Measurements from ENCODE around the gene BCS1L.
"Not testable (repeated sequence)": the region's sequence is repeated elsewhere in the genome, so short reads cannot be mapped to it uniquely, and the experiment has no call there.

Gene BCS1L

DNA sequence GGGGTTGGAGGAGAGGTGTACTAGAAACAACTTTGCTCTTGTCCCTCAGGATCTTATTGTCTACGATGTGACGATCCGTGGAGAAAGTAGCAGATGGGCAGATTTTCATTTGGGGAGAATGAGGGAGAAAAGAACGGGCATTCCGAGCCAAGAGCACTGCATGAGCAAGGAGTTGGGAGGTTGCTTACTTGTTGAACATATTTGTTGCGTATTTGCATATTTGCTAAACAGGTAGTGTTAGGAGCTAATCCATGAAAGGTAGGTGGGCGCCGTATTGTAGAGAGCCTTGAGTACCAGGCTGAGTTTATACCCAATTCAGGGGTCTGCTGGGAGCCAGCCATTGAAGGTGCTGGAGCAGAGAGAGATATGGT is 490 bp downstream of the BCS1L start:
- in situ Hi-C loops (cut with MboI; ENCODE audit: low sequenced_read_pairs), result no loop called here

DNA sequence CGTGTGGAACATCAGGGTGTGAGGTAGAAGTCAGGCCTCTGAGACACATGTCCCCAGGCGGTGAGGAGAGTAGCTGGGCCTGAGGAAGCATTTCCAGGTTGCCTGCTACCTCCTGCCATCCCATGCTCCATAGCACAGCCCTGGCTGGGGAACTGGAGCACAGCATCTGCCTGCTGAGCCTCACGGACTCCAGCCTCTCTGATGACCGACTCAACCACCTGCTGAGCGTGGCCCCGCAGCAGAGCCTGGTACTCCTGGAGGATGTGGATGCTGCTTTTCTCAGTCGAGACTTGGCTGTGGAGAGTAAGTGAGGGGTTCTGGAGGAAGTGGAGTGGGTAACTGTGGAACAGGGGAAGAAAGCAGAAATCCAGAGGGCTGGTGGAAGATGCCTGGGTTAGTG is 2.9 kb downstream of the BCS1L start:
- in situ Hi-C loops (cut with MboI; ENCODE audit: low sequenced_read_pairs), result no loop called here

DNA sequence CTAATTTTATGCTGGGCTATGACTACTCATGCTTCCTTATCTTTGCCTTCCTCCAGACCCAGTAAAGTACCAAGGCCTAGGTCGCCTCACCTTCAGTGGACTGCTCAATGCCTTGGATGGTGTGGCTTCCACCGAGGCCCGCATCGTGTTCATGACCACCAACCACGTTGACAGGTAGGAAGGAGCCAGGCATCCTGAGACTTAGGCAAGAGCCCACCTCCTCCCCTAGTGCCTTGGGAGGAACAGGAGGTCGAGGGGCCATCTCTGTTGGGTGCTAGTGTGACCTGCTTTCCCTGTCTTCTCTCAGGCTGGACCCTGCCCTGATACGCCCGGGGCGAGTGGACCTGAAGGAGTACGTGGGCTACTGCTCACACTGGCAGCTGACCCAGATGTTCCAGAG is 3.3 kb downstream of the BCS1L start:
- in situ Hi-C loops (cut with MboI; ENCODE audit: low sequenced_read_pairs), result no loop called here

DNA sequence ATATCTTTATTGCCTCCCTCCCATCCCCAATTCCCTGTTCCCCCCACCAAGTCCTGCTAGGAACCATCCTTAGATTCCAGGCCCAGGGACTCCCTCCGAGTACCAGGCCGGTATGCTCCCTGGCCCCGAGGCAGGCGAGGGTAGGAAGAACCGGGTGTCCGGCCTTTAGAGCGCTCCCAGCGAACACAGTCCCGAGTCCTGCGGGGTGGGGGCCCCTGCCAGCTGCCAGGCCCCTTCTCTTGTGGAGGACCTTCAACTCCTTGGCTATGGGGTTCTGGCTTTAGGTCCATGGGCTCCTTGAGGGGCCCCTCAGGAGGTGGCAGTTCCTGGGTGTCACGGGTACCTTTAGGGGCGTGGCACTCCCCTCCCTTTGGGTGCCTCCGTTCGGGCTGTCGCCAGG is 4.4 kb downstream of the BCS1L start:
- in situ Hi-C loops (cut with MboI; ENCODE audit: low sequenced_read_pairs), result no loop called here

DNA sequence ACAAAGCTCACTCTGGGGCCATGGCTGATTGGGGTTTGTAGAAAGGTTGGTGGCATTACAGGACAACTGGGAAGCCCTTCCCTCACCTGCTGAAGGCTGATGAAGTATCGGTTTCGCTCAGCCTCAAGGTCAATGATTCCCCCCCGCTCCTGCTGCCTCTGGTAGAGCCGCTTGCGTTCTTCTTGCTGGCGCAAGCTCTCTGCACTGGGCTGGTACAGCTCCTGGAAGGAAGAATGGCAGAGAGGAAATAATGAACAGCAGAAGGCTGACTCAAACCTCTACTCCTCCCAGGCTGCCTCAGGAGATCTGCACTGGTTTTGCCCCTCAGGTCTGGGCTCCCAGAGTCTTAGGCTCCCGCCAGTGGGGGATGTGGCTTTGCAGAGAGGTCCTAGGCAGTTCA is 5.2 kb downstream of the BCS1L start:
- in situ Hi-C loops (cut with MboI; ENCODE audit: low sequenced_read_pairs), result no loop called here

DNA sequence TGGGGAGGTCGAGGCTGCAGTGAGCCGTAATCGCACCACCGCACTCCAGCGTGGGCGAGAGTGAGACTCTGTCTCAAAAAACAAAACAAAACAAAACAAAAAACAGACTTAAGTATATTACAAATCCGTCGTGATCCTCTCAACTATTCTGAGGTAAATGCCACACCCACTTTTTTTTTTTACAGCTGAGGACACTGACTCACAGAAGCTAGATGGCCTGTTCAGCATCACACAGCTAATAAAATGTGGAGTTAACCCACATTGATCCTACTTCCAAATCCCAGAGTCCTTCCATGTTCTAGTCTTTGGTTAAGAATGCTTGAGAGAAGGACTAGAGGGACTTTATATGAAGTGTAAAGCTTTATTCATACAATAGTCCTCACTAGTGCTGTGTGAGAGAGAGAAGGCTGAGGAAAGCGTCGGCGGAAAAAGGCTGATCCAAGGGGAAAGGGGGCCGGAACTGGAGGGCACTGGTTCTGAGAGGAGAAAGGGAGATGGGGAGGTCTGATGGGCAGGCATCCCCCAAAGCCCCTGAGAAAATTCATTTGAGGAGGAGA is 11.7 kb downstream of the BCS1L start:
- in situ Hi-C loops (cut with MboI; ENCODE audit: low sequenced_read_pairs), result no loop called here

DNA sequence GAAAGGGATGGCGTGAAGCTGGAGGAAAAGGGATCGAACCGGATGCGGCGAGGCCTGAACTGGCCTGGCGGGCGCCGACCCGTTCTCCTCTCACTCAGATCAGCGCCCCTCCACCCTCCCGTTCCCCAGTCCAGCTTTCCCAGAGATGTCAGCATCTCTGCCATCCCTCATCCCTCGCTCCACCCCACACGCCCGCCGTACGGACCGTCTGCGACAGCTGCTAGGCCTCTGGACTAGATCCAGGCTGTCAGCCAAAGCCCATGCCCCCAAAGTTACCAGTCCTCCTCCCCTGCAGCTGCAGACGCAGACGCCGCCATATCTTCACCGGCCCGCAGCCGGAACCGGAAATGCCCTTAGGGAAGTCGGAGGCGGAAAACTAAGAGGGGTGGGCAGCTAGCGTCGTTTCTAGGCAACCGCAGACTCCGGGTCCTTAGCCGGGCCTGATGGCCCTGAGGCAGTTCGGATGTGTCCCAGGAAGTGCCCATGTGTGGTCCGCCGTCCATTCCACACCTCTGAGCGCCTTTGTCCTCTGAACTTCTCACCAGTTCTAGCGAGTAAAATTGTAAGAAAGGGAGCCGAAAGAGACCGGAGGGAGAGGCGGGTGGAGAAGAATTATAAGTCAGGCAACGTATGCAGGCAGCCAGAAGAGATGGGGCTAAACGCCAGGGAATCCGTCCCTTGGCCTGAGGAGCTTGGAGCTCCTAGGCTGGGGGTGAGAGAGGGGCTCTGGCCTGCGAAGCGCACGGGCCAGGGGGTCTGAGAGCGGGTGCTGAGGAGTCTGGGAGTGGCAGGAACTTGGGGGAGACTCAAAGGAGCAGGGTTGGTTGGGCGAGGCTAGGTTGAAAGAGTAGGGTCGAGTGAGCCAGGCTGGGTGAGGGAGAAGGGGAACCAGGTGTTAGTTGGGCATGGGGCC is 12.4 kb downstream of the BCS1L start, which contains the start of the genes RNF25 and STK36:
RNF25 (minus strand) TSS at position 349 of the 913 bp plus-strand sequence; CDS start at position 317, 32 bp downstream.
STK36 (plus strand) TSS at position 433 of the 913 bp plus-strand sequence. CDS start 744 bp downstream, outside the sequence.
- in situ Hi-C loops (cut with MboI; ENCODE audit: low sequenced_read_pairs), result no loop called here

DNA sequence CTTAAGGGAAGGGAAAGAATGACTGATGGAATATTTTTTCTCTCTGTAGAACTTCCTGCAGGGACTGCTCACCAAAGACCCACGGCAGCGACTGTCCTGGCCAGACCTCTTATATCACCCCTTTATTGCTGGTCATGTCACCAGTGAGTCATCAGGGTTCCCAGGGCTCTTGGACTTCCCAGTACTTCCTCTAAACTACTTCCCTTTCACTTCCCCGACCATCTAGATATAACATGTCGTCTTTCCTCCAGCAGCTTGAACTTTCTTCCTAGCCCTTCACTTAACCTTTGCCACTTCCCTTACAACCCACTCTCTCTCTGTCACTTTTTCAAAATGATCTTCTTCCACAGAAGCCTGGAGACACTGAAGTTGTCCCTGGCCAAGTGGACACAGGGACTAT is 19.6 kb downstream of the BCS1L start:
- in situ Hi-C loops (cut with MboI; ENCODE audit: low sequenced_read_pairs), result no loop called here

DNA sequence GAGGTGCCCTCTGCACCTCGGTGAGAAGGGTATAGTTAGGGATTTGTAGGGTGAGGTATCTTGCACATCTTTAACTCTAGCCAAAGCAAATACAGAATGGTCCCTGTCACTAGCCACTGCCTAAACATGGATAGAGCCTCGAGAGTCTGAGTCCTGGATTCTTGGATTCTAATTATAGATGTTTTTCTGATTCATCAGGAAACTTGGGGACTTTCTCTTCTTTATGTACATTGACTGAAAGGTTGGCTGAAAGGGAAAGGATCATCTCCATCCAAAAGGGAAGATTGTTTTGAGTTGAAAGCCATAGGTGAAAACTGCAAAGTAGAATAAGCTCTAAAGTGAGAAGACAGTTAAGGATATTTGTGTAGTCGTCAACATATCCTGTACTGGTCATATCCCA is 20.6 kb downstream of the BCS1L start:
- in situ Hi-C loops (cut with MboI; ENCODE audit: low sequenced_read_pairs), result no loop called here

DNA sequence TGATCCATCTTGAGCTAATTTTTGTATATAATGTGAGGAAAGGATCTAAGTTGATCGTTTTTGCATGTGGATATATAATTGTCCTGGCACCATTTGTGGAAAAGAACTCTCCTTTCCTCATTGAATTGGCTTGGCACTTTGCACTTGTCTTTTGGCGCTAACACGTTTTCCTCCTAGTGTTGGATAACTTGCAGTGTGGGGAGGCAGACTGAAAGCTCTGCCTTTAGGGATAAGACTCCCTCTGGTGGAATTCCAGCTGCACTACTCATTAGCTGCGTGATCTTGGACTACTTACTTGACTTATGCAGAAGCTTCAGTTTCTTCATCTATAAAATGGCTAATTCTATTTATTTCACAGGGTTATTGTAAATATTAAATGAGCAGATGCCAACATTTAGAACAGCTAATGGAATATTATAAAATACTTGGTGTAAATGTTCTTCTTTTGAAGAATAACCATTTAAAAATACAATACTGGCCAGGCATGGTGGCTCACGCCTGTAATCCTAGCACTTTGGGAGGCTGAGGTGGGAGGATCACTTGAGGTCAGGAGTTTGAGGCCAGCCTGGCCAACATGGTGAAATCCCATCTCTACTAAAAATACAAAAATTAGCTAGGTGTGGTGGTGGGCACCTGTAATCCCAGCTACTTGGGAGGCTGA is 28.0 kb downstream of the BCS1L start:
- in situ Hi-C loops (cut with MboI; ENCODE audit: low sequenced_read_pairs), result not testable (repeated sequence)

DNA sequence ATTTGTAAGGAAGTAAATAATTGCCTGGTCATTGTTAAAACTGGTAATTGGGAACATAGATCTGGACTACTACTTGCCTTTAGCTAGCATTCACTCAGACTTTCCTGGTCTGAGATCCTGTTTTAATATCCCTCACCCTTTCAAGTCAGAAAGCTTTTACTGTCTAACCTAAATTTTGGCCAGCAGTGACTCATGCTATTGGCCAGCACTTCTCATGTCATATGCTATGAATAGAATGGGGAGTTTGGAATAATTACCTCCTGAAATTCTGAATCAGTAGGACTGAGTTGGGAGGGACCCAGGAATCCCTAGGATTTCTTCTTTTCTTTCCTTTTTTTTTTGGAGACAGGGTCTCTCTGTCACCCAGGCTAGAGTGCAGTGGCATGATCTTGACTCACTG is 31.8 kb downstream of the BCS1L start:
- in situ Hi-C loops (cut with MboI; ENCODE audit: low sequenced_read_pairs), result no loop called here

DNA sequence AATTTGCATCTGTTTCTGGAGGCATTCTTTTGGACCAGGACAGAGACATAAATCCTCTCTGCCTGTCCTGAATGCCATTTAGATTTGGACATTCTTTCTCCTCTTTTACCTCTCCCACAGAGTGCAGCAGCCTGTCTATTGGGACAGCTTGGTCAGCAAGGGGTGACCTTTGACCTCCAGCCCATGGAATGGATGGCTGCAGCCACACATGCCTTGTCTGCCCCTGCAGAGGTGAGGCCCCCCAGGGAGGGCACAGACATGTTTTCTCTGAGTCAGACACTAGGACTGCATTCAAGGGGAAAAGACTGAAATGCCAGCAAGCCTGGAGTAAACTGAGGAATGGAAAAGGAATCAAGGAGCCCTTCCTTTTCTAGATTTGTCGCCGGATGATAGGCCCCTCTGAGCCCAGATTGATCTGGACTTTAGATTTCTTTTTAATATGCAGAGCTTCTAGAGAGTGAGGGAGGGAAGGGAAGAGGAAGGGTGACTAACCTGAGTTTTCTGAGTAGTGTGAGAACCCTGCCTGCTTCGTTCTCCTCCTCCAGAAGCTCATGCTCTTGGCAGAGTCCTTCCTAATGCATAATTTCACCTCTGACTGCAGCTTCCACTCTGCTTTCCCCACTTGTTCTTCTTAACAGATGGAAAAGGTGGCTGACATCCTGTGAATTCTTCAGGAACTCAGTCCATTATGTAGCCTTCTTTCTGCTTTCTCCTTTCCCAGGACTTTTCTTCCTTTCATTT is 35.1 kb downstream of the BCS1L start:
- in situ Hi-C loops (cut with MboI; ENCODE audit: low sequenced_read_pairs), result no loop called here

DNA sequence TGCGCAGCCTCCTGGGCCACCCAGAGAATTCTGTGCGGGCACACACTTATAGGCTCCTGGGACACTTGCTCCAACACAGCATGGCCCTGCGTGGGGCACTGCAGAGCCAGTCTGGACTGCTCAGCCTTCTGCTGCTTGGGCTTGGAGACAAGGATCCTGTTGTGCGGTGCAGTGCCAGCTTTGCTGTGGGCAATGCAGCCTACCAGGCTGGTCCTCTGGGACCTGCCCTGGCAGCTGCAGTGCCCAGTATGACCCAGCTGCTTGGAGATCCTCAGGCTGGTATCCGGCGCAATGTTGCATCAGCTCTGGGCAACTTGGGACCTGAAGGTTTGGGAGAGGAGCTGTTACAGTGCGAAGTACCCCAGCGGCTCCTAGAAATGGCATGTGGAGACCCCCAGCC is 39.4 kb downstream of the BCS1L start:
- in situ Hi-C loops (cut with MboI; ENCODE audit: low sequenced_read_pairs), result no loop called here

DNA sequence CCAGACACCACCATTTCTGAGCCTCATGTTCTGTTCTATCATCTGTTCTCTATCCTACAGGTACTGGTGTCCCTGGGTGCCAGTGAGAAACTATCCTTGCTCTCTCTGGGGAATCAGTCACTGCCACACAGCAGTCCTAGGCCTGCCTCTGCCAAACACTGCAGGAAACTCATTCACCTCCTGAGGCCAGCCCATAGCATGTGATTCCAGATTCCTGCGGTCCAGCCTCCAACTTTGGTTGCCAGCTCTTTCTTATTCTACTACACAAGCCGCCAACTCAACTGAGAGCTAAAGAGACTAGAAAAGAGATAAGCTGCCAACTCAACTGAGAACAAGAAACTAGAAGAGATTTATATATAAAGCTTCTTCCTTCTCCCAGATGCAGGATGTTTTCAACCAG is 42.3 kb downstream of the BCS1L start:
- in situ Hi-C loops (cut with MboI; ENCODE audit: low sequenced_read_pairs), result no loop called here

DNA sequence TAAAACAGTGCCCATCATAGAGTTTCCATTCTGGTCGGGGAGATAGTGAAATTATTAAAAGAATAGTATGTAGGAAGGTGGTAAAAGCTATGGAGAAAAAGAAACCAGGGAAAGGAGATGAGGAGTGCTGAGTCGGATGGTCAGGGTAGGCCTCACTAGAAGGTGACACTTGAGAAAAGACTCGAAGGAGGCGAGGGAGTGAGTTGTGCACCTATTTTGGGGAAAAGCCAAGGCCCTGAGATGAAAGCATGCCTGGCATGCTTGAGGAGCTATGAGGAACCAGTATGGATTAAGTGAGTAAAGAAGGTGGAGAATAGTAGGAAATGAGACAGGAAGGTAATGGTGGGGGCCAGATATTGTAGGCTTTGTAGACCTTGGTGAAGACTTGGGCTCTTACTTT is 43.9 kb downstream of the BCS1L start:
- in situ Hi-C loops (cut with MboI; ENCODE audit: low sequenced_read_pairs), result no loop called here

DNA sequence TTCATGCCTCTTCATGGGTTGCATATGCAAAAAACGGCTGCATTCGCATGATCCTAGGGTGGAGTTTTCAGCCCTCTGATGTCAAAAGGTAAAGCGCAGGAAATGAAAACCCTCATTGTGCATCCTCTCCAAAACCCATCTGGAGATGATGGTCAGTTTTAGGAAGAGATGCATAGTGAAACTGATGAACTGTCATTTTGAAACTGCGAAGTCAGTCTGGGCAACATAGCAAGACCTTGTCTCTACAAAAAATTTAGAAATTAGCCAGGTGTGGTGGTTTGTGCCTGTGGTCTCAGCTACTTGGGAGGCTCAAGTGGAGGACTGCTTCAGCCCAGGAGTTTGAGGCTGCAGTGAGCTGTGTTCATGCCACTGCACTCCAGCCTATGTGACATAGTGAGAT is 48.6 kb downstream of the BCS1L start:
- in situ Hi-C loops (cut with MboI; ENCODE audit: low sequenced_read_pairs), result no loop called here

DNA sequence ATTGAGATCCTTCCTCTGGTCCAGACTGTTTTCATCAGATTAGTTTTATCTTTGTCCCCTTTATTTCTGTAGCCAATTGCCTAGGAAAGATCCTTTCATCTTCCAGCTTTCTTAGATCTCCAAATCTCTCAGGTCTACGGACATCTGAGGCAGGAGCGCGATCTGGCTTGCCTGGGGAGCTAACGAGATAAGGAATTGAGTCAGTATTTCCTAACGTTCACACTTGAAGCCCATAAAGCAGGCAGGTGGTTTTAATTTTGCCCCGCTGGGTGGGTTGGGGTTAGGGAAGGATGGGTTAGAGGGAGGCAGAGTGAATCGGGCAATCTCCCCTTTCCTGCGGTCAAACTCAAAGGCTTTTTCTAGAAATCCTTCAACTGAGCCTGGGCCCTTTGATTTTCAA is 50.4 kb downstream of the BCS1L start:
- in situ Hi-C loops (cut with MboI; ENCODE audit: low sequenced_read_pairs), result no loop called here

DNA sequence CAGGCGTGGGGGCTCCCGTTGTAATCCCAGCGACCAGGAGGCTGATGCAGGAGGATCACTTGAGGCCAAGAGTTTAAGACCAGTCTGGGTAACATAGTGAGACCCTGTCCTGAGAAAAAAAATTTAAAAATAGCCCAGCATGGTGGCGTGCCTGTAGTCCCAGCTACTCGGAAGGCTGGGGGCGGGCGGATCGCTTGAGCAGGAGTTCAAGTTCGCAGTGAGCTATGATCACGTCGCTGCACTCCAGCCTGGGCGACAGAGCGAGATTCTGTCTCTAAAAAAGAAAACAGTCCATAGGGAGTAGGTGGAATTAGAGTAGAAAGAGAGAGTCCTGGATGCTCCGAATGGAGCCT is 50.8 kb downstream of the BCS1L start:
- in situ Hi-C loops (cut with MboI; ENCODE audit: low sequenced_read_pairs), result no loop called here

DNA sequence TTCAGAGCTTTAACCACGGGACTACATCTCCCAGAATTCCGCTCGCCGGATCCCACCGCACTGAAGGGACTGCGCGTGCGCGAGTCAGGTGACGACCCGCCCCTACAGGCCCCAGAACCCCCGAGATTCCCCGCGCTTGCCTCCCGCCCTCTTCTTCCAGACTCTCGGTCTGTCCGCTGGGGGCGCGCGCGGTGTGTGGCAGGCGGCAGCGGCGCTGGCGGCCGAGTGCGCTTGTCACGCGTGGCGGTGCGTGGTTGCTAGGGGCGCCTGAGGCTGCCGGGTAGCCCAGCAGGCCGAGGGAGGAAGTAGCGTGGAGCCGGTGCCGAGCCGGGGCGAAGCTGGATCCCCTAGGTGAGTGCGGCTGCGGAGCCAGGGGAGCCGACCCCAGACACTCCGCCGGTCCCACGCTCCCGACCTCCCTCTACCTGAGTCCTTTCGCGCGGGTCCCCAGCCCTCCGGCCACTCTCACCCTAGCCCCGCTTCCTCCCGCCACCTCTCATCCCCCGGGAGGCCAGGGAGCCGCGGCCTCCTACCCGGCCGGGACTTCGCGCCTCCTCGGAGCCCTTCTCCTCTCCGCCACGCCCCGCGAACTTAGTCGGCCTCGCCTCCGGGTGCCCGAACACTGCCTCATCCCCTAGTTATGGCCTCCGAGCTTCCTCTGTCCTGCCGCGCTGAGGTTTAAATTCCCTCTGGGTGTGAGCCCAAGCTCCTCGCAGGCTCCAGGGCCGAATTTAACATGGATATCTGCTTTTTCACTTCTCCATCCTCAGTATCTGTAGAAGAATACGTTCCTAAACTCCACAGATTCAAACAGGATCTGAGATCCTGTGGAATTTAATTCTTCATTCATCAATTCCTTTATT is 51.4 kb downstream of the BCS1L start, which contains the start of gene TTLL4:
TTLL4 (plus strand) TSS at position 149 of the 863 bp plus-strand sequence. CDS start 26,842 bp downstream, outside the sequence.
- in situ Hi-C loops (cut with MboI; ENCODE audit: low sequenced_read_pairs), result no loop called here

DNA sequence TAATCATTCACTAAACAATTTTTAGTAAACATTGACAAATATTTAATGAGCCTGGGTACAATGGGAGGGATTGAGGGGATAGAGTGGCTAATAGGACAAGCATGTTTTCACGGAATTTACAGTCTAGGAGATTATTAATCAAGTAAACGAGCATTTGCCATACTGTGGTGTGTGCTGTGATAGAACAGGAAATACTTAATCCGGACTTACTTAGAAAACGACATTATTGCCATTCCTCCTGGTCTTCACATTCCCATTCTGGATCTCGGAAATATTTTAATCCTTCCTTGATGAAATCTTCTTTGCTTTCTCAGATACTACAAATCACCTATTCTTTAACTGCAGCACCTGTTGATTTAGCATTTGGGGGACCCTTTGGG is 52.1 kb downstream of the BCS1L start:
- in situ Hi-C loops (cut with MboI; ENCODE audit: low sequenced_read_pairs), result no loop called here

All from HL-60/S4 treated with retinoic acid at 250 ng/mL for 4 days and 3 days (cell line).